Liver (tissue), 3 donors: ENCODE data around the gene PARVG.

Source experiments
- FOXA1 ChIP-seq: IDR thresholded peaks from 2 replicates; pipeline ENCODE4 v1.6.1; 2016; ENCODE audit warnings: antibody characterized with exemption
- FOXA2 ChIP-seq: IDR thresholded peaks from 2 replicates; pipeline ENCODE4 v1.6.1; 2016; ENCODE audit warnings: antibody characterized with exemption
- GABPA ChIP-seq, 2 donors: IDR thresholded peaks in 1 of 2; conservative IDR thresholded peaks in 1 of 2; 2 replicates each; pipeline ENCODE4 v1.6.1; 2016; ENCODE audit warnings: antibody characterized with exemption in 2 of 2, mild to moderate bottlenecking in 1 of 2, moderate library complexity in 1 of 2
- JUND ChIP-seq, 2 donors: IDR thresholded peaks; 2 replicates each; pipeline ENCODE4 v1.6.1; 2016; ENCODE audit warnings: antibody characterized with exemption in 2 of 2
- RAD21 ChIP-seq, 2 donors: IDR thresholded peaks; 2 replicates each; pipeline ENCODE4 v1.6.1; 2016; ENCODE audit warnings: antibody characterized with exemption in 2 of 2, mild to moderate bottlenecking in 2 of 2
- RXRA ChIP-seq, 2 donors: IDR thresholded peaks; 2 replicates each; pipeline ENCODE4 v1.6.1; 2017 to 2018; ENCODE audit warnings: antibody characterized with exemption in 2 of 2, mild to moderate bottlenecking in 1 of 2
- SP1 ChIP-seq: IDR thresholded peaks from 2 replicates; pipeline ENCODE4 v1.6.1; 2018; ENCODE audit warnings: antibody characterized with exemption, mild to moderate bottlenecking
- TAF1 ChIP-seq: conservative IDR thresholded peaks from 2 replicates; pipeline ENCODE4 v1.6.1; 2016; ENCODE audit warnings: antibody characterized with exemption, mild to moderate bottlenecking
- YY1 ChIP-seq: IDR thresholded peaks from 2 replicates; pipeline ENCODE4 v1.6.1; 2016; ENCODE audit warnings: antibody characterized with exemption, mild to moderate bottlenecking
- TF ChIP-seq, protein P1 (sequence below): fragments of 150-350 bp; IDR thresholded peaks from 2 replicates; pipeline ENCODE4 v1.5.1; 2017; ENCODE audit warnings: improper control_type of control experiment, low read depth, low read length; ENCODE audit not compliant: missing input control
- TF ChIP-seq, protein P2 (sequence below): IDR thresholded peaks from 2 replicates; pipeline ENCODE4 v1.6.1; 2016; ENCODE audit warnings: antibody characterized with exemption
- TF ChIP-seq, protein P3 (sequence below): IDR thresholded peaks from 2 replicates; pipeline ENCODE4 v1.6.1; 2016; ENCODE audit warnings: antibody characterized with exemption
- TF ChIP-seq, protein P4 (sequence below): IDR thresholded peaks from 2 replicates; pipeline ENCODE4 v1.6.1; 2016; ENCODE audit warnings: antibody characterized with exemption
- TF ChIP-seq, protein P5 (sequence below): IDR thresholded peaks from 2 replicates; pipeline ENCODE4 v1.6.1; 2016; ENCODE audit warnings: antibody characterized with exemption, mild to moderate bottlenecking
- donor health status: healthy.
- donor health status: healthy.

DNA sequence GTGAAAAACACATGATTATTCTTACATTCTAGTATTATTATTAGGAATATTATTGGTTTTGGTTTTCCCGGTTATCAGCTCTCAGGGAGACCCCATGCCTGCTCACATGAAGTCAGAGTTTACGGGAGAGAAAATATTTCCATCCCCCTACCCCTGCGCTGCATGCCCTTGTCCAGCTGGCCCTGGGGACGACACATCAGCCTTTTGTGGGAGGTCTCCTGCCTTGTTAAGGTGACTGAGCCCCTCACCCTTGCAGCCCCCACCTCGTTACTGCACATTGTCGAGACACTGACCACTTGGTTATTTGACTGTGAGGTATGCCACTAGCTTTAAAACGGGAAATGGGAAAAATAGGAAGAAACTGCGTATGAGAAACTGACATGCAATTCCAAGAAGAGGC, 63.0 kb downstream of the PARVG start:
- TF ChIP-seq, protein P1, sequence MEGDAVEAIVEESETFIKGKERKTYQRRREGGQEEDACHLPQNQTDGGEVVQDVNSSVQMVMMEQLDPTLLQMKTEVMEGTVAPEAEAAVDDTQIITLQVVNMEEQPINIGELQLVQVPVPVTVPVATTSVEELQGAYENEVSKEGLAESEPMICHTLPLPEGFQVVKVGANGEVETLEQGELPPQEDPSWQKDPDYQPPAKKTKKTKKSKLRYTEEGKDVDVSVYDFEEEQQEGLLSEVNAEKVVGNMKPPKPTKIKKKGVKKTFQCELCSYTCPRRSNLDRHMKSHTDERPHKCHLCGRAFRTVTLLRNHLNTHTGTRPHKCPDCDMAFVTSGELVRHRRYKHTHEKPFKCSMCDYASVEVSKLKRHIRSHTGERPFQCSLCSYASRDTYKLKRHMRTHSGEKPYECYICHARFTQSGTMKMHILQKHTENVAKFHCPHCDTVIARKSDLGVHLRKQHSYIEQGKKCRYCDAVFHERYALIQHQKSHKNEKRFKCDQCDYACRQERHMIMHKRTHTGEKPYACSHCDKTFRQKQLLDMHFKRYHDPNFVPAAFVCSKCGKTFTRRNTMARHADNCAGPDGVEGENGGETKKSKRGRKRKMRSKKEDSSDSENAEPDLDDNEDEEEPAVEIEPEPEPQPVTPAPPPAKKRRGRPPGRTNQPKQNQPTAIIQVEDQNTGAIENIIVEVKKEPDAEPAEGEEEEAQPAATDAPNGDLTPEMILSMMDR = no peak
- TF ChIP-seq JUND (IDR thresholded peaks at IDR 0.05) (no peak), YY1 (no peak), TAF1 (no peak), FOXA2 (no peak), SP1 (no peak), GABPA (IDR thresholded peaks at IDR 0.05 in 1 of 2, conservative IDR thresholded peaks at IDR 0.05 in 1 of 2) (no peak), FOXA1 (no peak), RXRA (IDR thresholded peaks at IDR 0.05) (no peak), RAD21 (IDR thresholded peaks at IDR 0.05) (no peak)
- TF ChIP-seq, protein P2, sequence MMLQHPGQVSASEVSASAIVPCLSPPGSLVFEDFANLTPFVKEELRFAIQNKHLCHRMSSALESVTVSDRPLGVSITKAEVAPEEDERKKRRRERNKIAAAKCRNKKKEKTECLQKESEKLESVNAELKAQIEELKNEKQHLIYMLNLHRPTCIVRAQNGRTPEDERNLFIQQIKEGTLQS = no peak
- TF ChIP-seq, protein P3, sequence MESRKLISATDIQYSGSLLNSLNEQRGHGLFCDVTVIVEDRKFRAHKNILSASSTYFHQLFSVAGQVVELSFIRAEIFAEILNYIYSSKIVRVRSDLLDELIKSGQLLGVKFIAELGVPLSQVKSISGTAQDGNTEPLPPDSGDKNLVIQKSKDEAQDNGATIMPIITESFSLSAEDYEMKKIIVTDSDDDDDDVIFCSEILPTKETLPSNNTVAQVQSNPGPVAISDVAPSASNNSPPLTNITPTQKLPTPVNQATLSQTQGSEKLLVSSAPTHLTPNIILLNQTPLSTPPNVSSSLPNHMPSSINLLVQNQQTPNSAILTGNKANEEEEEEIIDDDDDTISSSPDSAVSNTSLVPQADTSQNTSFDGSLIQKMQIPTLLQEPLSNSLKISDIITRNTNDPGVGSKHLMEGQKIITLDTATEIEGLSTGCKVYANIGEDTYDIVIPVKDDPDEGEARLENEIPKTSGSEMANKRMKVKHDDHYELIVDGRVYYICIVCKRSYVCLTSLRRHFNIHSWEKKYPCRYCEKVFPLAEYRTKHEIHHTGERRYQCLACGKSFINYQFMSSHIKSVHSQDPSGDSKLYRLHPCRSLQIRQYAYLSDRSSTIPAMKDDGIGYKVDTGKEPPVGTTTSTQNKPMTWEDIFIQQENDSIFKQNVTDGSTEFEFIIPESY = no peak
- TF ChIP-seq, protein P4, sequence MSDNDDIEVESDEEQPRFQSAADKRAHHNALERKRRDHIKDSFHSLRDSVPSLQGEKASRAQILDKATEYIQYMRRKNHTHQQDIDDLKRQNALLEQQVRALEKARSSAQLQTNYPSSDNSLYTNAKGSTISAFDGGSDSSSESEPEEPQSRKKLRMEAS = no peak
- TF ChIP-seq, protein P5, sequence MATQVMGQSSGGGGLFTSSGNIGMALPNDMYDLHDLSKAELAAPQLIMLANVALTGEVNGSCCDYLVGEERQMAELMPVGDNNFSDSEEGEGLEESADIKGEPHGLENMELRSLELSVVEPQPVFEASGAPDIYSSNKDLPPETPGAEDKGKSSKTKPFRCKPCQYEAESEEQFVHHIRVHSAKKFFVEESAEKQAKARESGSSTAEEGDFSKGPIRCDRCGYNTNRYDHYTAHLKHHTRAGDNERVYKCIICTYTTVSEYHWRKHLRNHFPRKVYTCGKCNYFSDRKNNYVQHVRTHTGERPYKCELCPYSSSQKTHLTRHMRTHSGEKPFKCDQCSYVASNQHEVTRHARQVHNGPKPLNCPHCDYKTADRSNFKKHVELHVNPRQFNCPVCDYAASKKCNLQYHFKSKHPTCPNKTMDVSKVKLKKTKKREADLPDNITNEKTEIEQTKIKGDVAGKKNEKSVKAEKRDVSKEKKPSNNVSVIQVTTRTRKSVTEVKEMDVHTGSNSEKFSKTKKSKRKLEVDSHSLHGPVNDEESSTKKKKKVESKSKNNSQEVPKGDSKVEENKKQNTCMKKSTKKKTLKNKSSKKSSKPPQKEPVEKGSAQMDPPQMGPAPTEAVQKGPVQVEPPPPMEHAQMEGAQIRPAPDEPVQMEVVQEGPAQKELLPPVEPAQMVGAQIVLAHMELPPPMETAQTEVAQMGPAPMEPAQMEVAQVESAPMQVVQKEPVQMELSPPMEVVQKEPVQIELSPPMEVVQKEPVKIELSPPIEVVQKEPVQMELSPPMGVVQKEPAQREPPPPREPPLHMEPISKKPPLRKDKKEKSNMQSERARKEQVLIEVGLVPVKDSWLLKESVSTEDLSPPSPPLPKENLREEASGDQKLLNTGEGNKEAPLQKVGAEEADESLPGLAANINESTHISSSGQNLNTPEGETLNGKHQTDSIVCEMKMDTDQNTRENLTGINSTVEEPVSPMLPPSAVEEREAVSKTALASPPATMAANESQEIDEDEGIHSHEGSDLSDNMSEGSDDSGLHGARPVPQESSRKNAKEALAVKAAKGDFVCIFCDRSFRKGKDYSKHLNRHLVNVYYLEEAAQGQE = no peak
